ENCODE data around the gene GARRE1.
A peak's percentile ranks its signal among the peaks of the same experiment; 100 is the strongest.
"Not testable (repeated sequence)": the region's sequence is repeated elsewhere in the genome, so short reads cannot be mapped to it uniquely, and the experiment has no call there.

The GARRE1 gene

DNA sequence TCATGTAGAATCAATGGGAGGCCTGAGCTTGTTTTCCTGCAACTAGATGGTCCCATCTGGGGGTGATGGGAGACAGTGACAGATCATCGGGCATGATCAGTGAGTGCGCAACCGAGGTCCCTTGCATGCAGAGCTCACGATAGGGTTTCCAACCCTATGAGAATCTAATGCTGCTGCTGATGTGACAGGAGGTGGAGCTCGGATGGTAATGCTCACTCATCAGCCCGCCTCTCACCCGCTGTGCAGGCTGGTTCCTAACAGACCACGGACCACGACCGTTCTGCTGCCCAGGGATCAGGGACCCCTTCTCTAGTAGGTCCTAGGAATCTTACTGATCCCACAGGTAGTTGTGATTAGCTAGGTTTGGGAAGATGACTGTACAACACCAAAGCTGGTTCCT lies 23.5 kb upstream of the GARRE1 start:
- peak; percentile 54 for DNase-seq (ENCODE audit: low spot score)

DNA sequence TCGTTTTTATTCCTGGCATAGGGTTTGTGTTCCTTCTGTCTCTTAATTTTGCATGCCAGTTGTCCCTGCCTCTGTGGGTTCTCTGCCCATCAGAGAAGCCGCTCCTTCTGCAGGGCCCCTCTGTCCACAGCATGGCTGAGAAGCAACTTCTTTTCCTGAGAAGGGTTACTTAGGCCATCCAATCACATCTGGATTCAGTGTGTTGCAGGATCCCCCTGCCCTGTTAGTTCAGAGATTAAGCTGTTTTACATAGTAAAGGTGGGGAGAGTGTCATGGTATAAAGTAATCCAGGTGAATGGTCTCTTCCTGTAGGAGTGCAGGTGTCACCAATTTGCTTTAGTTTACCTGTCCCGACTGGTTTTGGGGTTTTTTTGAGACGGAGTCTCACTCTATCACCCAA lies 22.9 kb upstream of the GARRE1 start:
- DNase-seq (ENCODE audit: low spot score), result no peak

DNA sequence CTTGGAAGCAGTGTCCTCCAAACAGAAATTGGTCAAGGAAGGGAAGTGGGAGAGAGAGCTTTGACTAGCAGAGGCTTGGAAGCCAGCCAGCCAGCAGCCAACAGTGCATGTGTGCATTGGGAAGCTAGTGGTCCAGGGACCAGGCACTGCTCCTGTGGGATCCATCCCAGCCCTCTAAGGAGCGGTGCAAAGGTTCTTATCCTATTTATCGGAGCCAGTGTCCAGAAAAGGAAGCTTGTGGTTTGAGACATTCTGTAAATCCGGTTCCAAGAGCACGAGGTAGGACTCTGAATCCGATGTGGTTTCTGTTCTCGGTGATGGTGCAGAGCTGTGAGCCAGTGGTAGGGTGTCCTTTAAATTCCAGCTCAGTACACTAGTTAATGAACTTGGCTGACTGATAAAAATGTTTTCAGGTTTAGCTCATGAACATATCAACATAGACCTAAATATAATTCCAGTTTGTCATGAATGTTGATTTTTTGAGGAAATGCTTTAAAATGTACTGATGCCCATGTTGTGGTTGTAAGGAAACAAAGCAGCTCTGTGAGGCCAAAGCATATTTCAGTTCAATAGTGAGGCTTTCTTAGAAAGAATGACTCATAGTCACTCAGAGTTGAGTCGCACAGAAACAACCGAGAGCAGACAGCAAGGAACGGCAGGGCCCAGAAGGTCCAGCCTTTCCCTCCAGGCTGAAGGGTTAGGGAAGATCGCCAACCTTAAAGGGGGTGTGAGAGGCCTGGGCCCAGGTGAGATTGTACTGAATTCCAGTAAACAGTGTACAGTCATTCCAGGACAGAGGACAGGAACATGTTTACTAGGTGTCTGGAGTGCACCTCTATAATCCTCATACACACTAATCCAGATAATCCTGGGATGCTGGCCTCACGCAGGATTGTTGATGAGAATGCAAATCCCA lies 21.5 kb upstream of the GARRE1 start:
- peak; percentile 62 for DNase-seq (ENCODE audit: low spot score)

DNA sequence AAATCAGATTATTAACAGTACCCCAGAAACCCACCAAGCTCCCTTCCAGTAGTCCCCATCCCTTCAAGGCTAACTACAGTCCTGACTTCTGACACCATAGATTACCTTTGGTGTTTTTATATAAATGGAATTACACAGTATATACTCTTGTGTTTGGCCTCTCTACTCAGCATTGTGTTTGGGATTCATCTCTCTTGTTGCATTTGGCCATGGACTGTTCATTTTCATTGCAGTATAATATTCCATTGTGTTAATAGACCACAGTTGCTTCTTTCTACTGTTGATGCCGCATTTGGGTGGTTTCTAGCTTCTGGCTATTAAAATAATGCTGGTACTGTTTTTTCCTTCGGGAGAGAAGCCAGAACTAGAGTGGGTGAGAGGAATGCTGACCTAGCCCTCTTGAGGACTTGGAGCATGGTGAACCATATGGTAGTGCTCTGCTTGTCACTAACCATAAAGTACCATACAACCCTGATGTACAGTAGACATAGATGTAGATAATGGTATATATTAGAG lies 18.9 kb upstream of the GARRE1 start:
- DNase-seq (ENCODE audit: low spot score), result no peak

DNA sequence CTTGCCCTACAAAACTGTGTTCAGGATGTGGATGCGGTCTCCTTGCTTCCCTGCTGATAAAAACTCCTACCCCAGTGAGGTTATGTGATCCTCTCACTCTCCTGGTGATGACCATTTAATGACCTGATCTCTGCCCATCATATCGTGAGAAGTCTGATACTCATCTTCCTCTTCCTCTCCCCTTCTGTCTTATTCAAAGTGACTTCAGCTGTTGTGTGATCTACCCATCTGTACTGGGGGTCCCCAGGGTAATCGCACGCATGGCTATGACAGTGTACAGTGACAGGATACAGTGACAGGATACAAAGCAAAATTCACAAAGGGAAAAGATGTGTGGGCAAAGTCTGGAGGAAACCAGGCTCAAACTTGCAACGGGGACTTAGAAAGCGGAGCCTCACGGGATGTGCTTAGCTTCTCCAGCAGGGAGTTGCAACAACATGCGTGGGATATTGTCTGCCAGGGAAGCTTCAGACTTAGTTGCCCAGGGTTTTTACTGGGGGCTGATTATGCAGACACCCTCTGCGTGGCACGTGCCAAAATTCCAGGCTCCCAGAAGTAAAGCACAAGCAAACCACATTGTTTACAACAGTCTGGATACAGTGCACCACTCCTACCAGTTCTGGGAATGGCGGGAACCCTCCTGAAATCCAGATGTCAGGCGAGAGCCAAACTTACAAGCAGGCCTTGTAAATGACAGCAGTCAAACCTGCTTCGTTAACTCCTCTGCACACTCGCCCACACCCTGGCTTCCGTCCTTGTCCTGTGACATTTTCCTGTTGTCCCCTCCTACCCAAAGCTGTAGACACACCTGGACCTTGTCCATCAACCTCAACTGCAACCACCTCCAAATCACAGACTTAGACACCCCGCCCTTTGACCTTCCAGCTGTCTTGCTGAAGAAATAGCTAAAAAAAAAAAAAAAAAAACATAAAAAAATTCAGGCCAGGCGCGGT lies 18.0 kb upstream of the GARRE1 start:
- DNase-seq (ENCODE audit: low spot score), result peak; percentile 33

DNA sequence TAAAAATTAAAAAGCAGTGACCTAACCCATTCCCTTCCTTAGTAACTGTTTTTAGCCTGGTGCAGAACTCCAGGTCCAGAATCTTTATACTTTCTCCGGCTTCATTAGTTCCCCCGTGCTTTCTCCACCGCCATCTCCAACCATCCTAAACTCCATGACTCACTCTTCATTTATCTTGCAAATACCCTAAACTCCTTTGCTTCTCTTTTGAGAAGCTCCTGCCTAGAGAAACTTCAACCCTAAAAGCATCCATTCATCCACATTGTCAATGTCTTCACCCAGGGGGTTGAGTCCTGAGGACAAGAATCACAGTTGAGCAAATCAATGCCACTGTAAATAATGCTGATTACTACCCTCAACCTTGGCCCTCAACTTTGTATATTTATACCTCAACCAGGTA lies 17.1 kb upstream of the GARRE1 start:
- no peak for DNase-seq (ENCODE audit: low spot score)

DNA sequence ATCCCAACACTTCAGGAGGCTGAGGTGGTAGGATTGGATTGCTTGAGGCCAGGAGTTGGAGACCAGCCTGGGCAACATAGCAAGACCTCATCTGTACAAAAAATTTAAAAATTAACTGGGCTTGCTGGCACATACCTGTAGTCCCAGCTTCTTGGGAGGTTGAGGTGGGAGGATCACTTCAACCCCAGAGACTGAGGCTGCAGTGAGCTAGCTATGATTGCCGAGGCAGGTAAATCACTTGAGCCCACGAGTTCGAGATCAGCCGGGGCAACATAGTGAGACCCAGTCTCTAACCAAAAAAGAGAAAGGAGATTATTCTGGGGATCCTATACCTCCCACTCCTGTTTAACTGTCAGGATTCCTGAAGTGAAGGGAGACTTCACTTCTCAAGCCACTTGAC lies 16.4 kb upstream of the GARRE1 start:
- no peak for DNase-seq (ENCODE audit: low spot score)

DNA sequence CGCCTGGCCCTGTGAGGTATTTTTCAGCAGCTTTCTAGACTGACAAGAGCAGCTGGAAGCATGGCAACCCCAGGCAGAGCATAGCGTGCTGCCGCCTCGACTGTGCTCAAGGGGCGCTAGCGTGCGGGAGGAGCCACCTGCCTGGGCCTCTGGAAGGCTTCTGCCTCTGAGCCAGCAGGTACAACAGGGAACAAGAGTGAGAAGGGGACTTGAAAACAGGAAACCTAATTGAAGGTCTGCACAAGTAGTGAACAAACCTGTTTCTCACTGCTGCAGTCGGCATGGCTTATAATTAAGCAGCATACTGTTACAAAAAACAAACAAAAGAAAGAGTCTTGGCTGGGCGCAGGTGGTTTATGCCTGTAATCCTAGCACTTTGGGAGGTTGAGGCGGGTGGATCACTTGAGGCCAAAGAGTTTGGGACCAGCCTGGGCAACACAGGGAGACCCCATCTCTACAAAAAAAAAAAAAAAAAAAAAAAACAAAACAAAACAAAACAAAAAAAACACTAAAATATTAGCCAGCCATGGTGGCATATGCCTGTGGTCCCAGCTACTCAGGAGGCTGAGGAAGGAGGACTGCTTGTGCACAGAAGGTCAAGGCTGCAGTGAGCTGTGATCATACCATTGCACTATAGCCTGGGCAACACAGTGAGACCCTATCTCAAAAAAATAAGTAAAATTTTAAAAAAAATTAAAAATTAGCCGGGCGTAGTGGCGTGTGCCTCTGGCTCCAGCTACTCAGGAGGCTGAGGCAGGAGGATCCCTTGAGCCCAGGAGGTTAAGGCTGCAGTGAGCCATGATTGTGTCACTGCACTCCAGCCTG lies 12.6 kb upstream of the GARRE1 start:
- no peak for DNase-seq (ENCODE audit: low spot score)

DNA sequence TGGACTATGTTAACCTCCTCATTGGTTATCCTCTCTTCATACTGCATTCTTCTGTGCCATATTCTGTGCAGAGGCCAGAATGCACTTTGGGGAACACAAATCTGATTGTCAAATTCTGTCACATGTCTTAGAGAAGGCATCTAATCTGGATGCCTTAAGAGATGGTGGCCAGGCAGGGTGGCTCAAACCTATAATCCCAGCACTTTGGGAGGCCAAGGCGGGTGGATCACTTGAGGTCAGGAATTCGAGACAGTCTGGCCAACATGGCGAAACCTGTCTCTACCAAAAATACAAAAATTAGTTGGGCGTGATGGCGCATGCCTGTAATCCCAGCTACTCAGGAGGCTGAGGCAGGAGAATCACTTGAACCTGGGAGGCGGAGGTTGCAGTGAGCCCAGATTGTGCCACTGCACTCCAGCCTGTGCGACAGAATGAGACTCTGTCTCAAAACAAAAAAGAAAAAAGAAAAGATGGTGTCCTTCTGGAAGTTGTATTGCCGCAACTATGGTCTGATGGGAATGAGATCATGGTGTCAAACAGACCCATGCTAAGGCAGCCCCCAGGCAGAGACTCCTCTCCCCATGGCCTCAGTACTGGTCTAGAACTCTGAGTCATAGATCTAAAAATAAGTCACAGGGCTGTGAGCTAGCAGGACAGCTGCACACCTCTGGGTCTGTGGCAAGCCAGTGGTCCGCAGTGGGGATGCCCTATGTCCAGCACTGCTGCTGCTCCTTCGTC lies 11.0 kb upstream of the GARRE1 start:
- DNase-seq (ENCODE audit: low spot score), result not testable (repeated sequence)

DNA sequence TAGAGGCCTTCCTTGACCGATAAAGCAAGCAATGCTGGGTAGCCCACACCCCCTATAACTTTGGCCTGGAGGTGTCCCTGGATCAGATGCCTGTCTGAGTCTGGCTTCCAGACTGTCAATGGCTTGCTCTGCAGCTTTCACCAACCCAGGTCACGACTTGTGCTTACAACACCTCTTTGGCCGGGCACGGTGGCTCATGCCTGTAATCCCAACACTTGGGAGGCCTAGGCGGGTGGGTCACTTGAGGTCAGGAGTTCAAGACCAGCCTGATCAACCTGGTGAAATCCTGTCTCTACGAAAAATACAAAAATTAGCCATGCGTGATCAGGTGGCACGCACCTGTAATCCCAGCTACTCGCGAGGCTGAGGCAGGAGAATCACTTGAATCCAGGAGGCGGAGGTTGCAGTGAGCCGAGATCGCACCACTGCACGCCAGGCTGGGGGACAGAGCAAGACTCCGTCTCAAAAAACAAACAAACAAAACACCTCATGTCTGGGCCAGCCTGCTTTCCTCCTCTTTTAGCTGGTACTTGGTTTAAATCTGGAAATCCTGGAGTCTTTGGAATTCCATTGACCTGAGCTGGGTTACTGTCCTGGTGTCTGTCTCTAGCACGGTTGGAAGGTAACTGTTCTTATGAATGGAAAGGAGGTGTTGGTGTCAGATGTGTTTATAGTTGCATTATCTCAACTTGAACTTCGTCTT lies 10.3 kb upstream of the GARRE1 start:
- DNase-seq (ENCODE audit: low spot score), result no peak

DNA sequence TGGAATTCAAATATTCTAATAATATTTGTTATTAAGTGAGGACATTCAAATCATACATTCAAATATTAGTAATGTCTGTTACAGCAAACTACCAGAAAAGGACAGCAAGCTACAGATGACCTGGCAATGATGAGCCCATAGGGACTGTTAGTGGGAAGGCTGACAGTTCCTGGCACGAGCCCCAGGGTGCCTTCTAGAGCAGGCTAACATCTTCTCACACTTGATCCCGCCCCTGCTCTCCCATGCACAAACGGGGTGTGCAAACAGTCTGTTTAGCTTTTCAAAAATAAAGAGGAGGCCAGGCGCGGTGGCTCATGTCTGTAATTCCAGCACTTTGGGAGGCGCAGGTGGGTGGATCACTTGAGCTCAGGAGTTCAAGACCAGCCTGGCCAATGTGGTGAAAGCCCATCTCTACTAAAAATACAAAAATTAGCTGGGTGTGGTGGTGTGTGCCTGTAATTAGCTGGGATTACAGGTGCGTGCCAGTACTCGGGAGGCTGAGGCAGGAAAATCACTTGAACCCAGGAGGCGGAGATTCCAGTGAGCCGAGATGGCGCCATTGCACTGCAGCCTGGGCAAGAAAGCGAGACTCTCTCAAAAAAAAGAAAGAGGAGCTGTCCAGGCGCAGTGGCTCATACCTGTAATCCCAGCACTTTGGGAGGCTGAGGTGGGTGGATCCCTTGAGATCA lies 9.6 kb upstream of the GARRE1 start:
- DNase-seq (ENCODE audit: low spot score), result no peak

DNA sequence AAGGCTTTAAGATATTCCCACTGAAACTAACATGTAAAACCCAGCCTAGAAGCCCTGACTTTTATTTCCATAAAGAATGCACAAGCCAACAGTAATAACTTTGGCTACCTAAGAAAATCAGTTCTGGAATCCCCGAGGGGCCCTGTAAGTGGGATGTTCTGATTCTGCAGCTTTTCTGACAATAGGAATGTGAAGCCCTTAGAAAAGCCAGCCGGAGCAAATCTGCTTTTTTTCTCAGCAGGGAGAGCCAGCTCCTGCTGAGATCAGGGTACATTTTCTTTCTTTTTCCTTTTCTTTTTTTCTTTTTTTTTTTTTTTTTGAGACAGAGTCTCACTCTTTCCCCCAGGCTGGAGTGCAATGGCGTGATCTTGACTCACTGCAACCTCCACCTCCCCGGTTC lies 8.0 kb upstream of the GARRE1 start:
- no peak for DNase-seq (ENCODE audit: low spot score)

DNA sequence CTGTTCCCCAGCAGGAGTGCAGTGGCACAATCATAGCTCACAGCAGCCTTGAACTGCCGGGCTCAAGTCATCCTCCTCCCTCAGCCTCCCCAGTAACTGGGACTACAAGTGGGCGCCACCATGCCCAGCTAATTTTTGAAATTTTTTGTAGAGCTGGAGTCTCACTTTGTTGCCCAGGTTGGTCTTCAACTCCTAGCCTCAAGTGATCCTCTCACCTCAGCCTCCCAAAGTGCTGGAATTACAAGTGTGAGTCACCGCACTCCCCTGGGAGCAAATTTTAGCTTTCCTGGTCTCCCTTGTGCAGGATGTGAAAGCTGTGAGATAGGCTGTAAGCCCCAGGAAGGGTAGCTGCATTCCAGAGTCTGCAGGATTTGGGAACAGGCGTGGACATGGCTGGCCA lies 5.4 kb upstream of the GARRE1 start:
- DNase-seq (ENCODE audit: low spot score), result no peak

DNA sequence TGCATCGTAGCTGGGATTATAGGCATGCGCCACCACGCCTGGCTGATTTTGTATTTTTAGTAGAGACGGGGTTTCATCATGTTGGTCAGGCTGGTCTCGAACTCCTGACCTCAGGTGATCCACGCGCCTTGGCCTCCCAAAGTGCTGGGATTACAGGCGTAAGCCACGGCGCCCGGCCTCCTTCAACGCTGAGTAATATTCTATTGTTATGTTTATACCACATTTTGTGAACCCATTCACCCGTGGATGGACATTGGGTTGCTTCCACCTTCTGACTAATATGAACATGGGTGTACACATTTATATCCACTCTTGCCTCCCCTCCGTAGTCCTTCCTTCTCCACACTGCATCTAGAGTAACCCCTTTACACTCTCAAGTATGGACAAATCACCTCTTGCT lies 1.2 kb upstream of the GARRE1 start:
- not testable (repeated sequence) for DNase-seq (ENCODE audit: low spot score)

DNA sequence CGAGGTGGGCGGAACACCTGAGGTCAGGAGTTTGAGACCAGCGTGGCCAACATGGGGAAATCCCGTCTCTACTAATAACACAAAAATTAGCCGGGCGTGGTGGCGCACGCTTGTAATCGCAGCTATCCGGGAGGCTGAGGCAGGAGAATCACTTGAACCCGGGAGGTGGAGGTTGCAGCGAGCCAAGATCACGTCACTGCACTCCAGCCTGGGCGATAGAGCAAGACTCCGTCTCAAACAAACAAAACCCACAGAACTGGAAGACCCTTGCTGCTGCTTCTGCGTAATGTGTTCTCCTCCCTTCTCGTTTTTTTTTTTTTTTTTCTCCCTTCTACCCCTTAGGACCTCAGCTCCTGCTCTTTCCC lies 691 bp upstream of the GARRE1 start:
- not testable (repeated sequence) for DNase-seq (ENCODE audit: low spot score)

DNA sequence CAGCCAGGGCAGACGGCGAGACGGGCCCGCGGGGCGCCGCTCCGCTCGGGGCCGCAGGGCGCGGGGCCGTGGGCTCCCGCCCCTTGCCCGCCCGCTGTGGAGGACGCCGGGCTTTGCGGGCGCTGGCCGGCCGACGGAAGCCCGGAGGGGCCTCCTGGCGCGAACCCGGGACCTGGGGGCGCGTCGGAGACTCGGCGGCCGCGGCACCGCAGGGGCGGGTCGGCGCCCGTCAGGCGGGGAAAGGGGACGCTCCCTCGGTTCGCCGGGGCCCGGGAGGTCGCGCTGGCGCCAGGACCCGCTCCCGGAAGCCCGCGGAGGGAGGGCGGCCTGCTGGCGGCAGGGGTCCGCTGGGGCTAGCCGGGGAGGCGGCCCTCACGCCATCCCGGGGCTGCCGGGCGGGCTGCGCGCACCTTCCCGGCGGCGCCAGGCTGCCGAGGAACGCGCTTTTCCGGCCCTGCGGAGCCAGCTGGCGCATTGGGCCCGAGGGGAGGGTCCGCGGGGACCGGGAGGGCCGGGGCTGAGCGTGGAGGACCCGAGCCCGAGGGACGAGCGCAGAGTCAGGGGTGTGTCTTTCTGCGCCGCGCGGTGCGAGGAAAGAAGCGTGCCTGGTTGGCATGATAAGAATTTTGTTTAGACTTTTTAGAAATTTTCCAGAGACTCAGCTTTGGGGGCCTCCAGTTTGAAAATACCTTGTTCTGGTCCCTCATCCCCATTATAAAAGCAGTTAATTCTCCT lies 511 bp downstream of the GARRE1 start:
- DNase-seq (ENCODE audit: low spot score), result peak; percentile 22

DNA sequence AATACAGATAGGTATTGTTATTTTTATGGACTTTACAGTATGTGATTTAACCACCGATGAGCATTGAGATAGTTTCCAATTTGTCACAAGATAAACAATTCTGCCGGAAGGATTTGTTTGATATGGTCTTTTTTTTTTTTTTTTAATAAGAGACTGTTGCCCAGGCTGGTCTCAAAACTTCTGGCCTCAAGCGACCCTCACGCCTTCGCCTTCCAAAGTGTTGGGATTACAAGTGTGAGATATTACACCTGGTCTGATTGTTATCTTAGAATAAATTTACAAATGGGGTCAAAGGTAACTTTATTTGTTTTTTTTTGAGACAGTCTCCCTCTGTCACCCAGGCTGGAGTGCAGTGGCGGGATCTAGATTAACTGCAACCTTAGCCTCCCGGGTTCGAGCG lies 1.2 kb downstream of the GARRE1 start:
- no peak for DNase-seq (ENCODE audit: low spot score)

DNA sequence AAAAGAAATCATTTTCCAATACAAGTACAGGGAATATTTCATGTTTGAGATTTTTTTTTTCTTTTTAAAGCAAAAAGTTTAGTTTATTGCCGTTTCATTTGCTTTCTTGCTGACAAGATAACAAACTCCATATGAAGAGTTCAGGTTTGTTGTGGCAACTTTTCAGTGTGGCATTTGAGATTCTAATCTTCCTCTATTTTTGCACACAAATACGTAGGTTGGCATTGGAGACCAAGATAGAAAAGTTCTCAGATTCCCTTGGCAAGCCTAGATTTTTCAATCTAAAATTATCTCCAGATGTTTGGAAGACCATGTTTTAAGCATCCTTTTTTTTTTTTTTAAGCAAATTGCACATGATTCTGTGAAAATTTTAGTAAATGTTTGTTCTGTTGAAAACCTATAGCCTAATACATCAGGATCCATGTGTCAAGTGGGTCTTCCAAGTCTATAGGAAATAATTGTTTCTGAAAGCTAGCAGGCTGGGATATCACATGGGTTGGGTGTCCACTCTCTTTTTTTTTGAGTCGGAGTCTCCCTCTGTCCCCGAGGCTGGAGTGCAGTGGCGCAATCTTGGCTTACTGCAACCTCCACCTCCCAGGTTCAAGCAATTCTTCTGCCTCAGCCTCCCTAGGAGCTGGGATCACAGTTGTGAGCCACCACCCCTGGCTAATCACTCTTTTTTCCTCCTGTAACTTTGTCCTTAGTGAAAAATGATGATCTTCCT lies 2.6 kb downstream of the GARRE1 start:
- DNase-seq (ENCODE audit: low spot score), result no peak

DNA sequence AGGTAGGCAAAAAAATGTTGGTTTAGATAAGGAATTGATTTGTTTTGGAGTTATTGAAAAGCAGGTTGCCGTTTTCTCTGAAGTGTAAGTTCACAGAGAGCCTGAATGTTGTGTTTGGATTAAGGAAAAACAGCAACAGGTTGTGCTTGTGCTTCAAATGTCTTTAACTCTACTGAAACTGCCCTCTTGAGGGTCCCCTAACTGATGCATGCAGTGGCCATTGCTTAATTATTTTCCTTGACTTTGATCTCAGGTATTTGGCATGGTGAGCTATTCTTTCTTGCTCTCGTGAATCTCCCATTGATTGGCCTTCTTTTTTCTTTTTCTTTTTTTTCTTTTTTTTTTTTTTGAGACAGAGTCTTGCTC lies 3.2 kb downstream of the GARRE1 start:
- no peak for DNase-seq (ENCODE audit: low spot score)
